Measurements from ENCODE around the gene RTN4RL1. TPM values are rescaled to one million over a fixed set of nuclear protein-coding genes. Genes with fewer than 3 reads are reported as not detected.

Gene RTN4RL1
- total and polyA plus RNA-seq, 2 of the 13 experiments (the other 11 are each of a cell fraction or from before 2014, with no cell fraction given), result 0.01 TPM; not detected in 1

DNA sequence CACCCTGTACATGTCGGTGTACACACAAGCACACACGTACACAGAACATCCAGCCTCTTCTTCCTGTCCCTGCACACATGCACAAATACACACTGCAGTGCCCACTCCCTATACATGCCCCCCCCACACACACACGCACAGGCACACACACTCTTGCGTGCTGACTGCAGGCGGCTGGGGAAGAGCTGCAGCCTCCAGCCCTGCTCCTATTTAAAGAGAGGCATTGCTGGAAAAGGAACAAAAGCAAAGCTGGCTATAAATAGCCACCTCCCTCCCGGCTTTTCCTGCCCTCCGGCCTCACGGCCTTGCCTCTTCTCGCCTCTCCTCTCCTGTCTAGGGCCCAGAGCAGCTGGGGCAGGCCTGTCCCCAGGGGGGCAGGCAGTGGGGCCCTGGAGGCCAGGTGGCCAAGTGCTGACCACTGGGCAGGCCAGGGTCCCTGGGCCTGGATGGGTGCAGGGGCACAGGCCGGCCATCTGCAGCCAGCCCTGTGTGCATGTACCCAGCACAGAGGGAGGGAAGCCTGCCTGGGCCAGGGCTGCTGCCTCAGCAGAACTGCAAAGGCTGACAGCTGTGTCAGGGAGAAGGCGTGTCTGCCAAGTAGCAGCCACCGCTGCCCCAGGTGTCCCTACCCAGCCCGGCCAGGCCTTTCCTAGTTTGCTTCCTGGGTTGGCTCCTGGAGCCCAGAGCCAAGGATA is 25.4 kb downstream of the RTN4RL1 start (continued):
- TF ChIP-seq HNF1B (CRISPR knock-in tag; IDR thresholded peaks at IDR 0.05), result 0 out of 2 replicates have a peak, but pooled peaks have one; percentile 47
- no peak for TF ChIP-seq KLF16 (CRISPR knock-in tag; IDR thresholded peaks at IDR 0.05)
- TF ChIP-seq AGO2 (optimal IDR thresholded peaks at IDR 0.05; ENCODE audit: low read depth, low read length), result peak; percentile 39
- no peak for TF ChIP-seq ZNF224 (CRISPR knock-in tag; IDR thresholded peaks at IDR 0.05)
- TF ChIP-seq MAFG (CRISPR knock-in tag; IDR thresholded peaks at IDR 0.05), result peak; percentile 80
- TF ChIP-seq JDP2 (CRISPR knock-in tag; IDR thresholded peaks at IDR 0.05; ENCODE audit: borderline replicate concordance), result no peak
- TF ChIP-seq NFIC (IDR thresholded peaks at IDR 0.05; ENCODE audit: low read length), result no peak
- TF ChIP-seq MAFF (IDR thresholded peaks at IDR 0.05; ENCODE audit: low read depth, low read length), result peak; percentile 76
- no peak for TF ChIP-seq SOX13 (IDR thresholded peaks at IDR 0.05)
- peak in 1 of 2 experiments; percentile 40; a peak in 1 of 4 replicates for TF ChIP-seq SOX13 (CRISPR knock-in tag; conservative IDR thresholded peaks at IDR 0.05 in 1 of 2, IDR thresholded peaks at IDR 0.05 in 1 of 2)
- peak; percentile 45; the same call in 1 of the 2 replicates for TF ChIP-seq ZFY (CRISPR knock-in tag; IDR thresholded peaks at IDR 0.05)
- TF ChIP-seq, protein P1, sequence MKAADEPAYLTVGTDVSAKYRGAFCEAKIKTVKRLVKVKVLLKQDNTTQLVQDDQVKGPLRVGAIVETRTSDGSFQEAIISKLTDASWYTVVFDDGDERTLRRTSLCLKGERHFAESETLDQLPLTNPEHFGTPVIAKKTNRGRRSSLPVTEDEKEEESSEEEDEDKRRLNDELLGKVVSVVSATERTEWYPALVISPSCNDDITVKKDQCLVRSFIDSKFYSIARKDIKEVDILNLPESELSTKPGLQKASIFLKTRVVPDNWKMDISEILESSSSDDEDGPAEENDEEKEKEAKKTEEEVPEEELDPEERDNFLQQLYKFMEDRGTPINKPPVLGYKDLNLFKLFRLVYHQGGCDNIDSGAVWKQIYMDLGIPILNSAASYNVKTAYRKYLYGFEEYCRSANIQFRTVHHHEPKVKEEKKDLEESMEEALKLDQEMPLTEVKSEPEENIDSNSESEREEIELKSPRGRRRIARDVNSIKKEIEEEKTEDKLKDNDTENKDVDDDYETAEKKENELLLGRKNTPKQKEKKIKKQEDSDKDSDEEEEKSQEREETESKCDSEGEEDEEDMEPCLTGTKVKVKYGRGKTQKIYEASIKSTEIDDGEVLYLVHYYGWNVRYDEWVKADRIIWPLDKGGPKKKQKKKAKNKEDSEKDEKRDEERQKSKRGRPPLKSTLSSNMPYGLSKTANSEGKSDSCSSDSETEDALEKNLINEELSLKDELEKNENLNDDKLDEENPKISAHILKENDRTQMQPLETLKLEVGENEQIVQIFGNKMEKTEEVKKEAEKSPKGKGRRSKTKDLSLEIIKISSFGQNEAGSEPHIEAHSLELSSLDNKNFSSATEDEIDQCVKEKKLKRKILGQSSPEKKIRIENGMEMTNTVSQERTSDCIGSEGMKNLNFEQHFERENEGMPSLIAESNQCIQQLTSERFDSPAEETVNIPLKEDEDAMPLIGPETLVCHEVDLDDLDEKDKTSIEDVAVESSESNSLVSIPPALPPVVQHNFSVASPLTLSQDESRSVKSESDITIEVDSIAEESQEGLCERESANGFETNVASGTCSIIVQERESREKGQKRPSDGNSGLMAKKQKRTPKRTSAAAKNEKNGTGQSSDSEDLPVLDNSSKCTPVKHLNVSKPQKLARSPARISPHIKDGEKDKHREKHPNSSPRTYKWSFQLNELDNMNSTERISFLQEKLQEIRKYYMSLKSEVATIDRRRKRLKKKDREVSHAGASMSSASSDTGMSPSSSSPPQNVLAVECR (CRISPR knock-in tag; IDR thresholded peaks at IDR 0.05; ENCODE audit: borderline replicate concordance), result 0 out of 2 replicates have a peak, but pooled peaks have one; percentile 9
- no peak for TF ChIP-seq ZNF33B (CRISPR knock-in tag; IDR thresholded peaks at IDR 0.05)
- TF ChIP-seq REL (CRISPR knock-in tag; conservative IDR thresholded peaks at IDR 0.05), result no peak
- TF ChIP-seq, protein P2, sequence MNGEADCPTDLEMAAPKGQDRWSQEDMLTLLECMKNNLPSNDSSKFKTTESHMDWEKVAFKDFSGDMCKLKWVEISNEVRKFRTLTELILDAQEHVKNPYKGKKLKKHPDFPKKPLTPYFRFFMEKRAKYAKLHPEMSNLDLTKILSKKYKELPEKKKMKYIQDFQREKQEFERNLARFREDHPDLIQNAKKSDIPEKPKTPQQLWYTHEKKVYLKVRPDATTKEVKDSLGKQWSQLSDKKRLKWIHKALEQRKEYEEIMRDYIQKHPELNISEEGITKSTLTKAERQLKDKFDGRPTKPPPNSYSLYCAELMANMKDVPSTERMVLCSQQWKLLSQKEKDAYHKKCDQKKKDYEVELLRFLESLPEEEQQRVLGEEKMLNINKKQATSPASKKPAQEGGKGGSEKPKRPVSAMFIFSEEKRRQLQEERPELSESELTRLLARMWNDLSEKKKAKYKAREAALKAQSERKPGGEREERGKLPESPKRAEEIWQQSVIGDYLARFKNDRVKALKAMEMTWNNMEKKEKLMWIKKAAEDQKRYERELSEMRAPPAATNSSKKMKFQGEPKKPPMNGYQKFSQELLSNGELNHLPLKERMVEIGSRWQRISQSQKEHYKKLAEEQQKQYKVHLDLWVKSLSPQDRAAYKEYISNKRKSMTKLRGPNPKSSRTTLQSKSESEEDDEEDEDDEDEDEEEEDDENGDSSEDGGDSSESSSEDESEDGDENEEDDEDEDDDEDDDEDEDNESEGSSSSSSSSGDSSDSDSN (CRISPR knock-in tag; IDR thresholded peaks at IDR 0.05), result peak; percentile 47
- TF ChIP-seq KLF11 (CRISPR knock-in tag; IDR thresholded peaks at IDR 0.05), result no peak
- TF ChIP-seq ZNF292 (CRISPR knock-in tag; IDR thresholded peaks at IDR 0.05; ENCODE audit: borderline replicate concordance, low read depth), result 0 out of 2 replicates have a peak, but pooled peaks have one; percentile 43
- peak; percentile 96 for TF ChIP-seq MEF2D (CRISPR knock-in tag; IDR thresholded peaks at IDR 0.05)

Measured in HepG2 (cell line).